WTC11 (cell line): ENCODE results near the gene HECW1.

Experiments
- CTCF ChIP-seq: fragments of 200-600 bp; IDR thresholded peaks from 2 replicates; pipeline ENCODE4 v1.8.0; 2022; ENCODE audit warnings: antibody characterized with exemption
- E2F1 ChIP-seq: sonication (generic); formaldehyde crosslinking; IDR thresholded peaks from 2 replicates; pipeline ENCODE4 v1.8.0; 2022; ENCODE audit warnings: mild to moderate bottlenecking, missing genetic modification reagents
- FOXP1 ChIP-seq: sonication (generic); formaldehyde crosslinking; IDR thresholded peaks from 2 replicates; pipeline ENCODE4 v1.8.0; 2022; ENCODE audit warnings: missing genetic modification reagents, mild to moderate bottlenecking, moderate library complexity, borderline replicate concordance
- RELA ChIP-seq: sonication (generic); formaldehyde crosslinking; IDR thresholded peaks from 2 replicates; pipeline ENCODE4 v1.8.1; 2022; ENCODE audit warnings: missing genetic modification reagents, mild to moderate bottlenecking, borderline replicate concordance
- SP1 ChIP-seq: sonication (generic); formaldehyde crosslinking; conservative IDR thresholded peaks from 2 replicates; pipeline ENCODE4 v1.8.1; 2022; ENCODE audit warnings: missing genetic modification reagents
- USF2 ChIP-seq: sonication (generic); formaldehyde crosslinking; IDR thresholded peaks from 2 replicates; pipeline ENCODE4 v1.8.1; 2023; ENCODE audit warnings: mild to moderate bottlenecking, missing genetic modification reagents, moderate library complexity
- ZNF138 ChIP-seq: sonication (generic); formaldehyde crosslinking; conservative IDR thresholded peaks from 2 replicates; pipeline ENCODE4 v1.8.1; 2022; ENCODE audit warnings: mild to moderate bottlenecking, moderate library complexity, missing genetic modification reagents
- ZNF281 ChIP-seq: sonication (generic); formaldehyde crosslinking; IDR thresholded peaks from 2 replicates; pipeline ENCODE4 v1.8.0; 2023; ENCODE audit warnings: mild to moderate bottlenecking, missing genetic modification reagents
- TF ChIP-seq, protein P1 (sequence below): sonication (generic); formaldehyde crosslinking; IDR thresholded peaks from 2 replicates; pipeline ENCODE4 v1.8.0; 2022; ENCODE audit warnings: mild to moderate bottlenecking, missing genetic modification reagents
- TF ChIP-seq, protein P2 (sequence below): sonication (generic); formaldehyde crosslinking; IDR thresholded peaks from 2 replicates; pipeline ENCODE4 v1.8.1; 2023; ENCODE audit warnings: mild to moderate bottlenecking, missing genetic modification reagents

GRCh38 chr7:43593010-43593409 lies 480.6 kb downstream of the HECW1 start:
- TF ChIP-seq CTCF (no peak), FOXP1 (CRISPR knock-in tag) (no peak), E2F1 (CRISPR knock-in tag) (no peak), RELA (no peak), USF2 (CRISPR knock-in tag) (no peak), SP1 (CRISPR knock-in tag) (no peak), ZNF281 (CRISPR knock-in tag) (no peak), ZNF138 (CRISPR knock-in tag) (no peak)
- TF ChIP-seq, protein P1, sequence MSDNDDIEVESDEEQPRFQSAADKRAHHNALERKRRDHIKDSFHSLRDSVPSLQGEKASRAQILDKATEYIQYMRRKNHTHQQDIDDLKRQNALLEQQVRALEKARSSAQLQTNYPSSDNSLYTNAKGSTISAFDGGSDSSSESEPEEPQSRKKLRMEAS (CRISPR knock-in tag), result no peak
- TF ChIP-seq, protein P2, sequence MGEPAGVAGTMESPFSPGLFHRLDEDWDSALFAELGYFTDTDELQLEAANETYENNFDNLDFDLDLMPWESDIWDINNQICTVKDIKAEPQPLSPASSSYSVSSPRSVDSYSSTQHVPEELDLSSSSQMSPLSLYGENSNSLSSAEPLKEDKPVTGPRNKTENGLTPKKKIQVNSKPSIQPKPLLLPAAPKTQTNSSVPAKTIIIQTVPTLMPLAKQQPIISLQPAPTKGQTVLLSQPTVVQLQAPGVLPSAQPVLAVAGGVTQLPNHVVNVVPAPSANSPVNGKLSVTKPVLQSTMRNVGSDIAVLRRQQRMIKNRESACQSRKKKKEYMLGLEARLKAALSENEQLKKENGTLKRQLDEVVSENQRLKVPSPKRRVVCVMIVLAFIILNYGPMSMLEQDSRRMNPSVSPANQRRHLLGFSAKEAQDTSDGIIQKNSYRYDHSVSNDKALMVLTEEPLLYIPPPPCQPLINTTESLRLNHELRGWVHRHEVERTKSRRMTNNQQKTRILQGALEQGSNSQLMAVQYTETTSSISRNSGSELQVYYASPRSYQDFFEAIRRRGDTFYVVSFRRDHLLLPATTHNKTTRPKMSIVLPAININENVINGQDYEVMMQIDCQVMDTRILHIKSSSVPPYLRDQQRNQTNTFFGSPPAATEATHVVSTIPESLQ, result no peak
